Kidney epithelial cell (primary cell): Measurements from ENCODE around the gene NT5DC1. TPM values are rescaled to one million over a fixed set of nuclear protein-coding genes. Genes with fewer than 3 reads are reported as not detected.

Source experiments
- DNase-seq: peaks from one replicate; pipeline ENCODE4 v3.0.0-alpha.2; 2010; ENCODE audit warnings: low read depth
- H3K27me3 ChIP-seq: 2 replicates; pipeline ENCODE4 v1.6.0; 2011; ENCODE audit warnings: low read length; ENCODE audit not compliant: control insufficient read depth, insufficient read depth
- H3K36me3 ChIP-seq: 2 replicates; pipeline ENCODE4 v1.5.1; 2011; ENCODE audit warnings: low read length; ENCODE audit not compliant: control insufficient read depth, insufficient read depth
- H3K4me3 ChIP-seq: 2 replicates; pipeline ENCODE4 v1.5.1; 2011; ENCODE audit warnings: low read depth, mild to moderate bottlenecking, control low read depth, low read length
- total RNA-seq: library from RNA; depleted of rRNA; stranded (reverse); fragments of >200 nt; gene quantifications from 2 replicates; pipeline ENCODE4 v1.2.3, GENCODE V29; 2015
- TF ChIP-seq, protein P1 (sequence below): IDR thresholded peaks from 2 replicates; pipeline ENCODE4 v1.5.1; 2011; ENCODE audit warnings: mild to moderate bottlenecking, moderate library complexity, low read length, control low read depth, inconsistent platforms; ENCODE audit not compliant: insufficient read depth, poor library complexity, severe bottlenecking

The NT5DC1 gene
- total RNA-seq, 1 donor from 2014 or later, result 19.3 TPM

DNA sequence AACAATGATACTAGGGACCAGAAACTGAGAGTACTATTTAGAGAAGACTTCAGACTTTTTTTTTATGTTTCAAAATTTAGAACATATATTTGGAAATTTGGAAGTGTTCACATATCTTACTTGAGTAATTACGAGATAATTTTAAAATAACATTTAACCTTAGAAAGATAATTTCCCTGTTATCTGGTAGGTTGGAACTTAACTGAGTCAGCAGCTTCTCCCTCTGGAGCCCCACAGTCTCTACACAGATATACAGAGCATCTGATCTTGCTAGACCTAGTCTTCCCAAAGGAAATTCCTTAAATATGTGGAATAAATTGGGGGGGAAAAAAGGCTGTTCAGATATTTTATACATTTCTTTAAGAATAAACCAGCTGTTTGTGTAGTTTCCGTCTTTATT lies 104.6 kb downstream of the NT5DC1 start:
- no peaks in the 10 kb centered on the region for H3K36me3 ChIP-seq
- H3K27me3 ChIP-seq, result no peaks in the 10 kb centered on the region
- TF ChIP-seq, protein P1, sequence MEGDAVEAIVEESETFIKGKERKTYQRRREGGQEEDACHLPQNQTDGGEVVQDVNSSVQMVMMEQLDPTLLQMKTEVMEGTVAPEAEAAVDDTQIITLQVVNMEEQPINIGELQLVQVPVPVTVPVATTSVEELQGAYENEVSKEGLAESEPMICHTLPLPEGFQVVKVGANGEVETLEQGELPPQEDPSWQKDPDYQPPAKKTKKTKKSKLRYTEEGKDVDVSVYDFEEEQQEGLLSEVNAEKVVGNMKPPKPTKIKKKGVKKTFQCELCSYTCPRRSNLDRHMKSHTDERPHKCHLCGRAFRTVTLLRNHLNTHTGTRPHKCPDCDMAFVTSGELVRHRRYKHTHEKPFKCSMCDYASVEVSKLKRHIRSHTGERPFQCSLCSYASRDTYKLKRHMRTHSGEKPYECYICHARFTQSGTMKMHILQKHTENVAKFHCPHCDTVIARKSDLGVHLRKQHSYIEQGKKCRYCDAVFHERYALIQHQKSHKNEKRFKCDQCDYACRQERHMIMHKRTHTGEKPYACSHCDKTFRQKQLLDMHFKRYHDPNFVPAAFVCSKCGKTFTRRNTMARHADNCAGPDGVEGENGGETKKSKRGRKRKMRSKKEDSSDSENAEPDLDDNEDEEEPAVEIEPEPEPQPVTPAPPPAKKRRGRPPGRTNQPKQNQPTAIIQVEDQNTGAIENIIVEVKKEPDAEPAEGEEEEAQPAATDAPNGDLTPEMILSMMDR, result no peak
- no peak overlapping the region for H3K4me3 ChIP-seq
- no peak for DNase-seq

DNA sequence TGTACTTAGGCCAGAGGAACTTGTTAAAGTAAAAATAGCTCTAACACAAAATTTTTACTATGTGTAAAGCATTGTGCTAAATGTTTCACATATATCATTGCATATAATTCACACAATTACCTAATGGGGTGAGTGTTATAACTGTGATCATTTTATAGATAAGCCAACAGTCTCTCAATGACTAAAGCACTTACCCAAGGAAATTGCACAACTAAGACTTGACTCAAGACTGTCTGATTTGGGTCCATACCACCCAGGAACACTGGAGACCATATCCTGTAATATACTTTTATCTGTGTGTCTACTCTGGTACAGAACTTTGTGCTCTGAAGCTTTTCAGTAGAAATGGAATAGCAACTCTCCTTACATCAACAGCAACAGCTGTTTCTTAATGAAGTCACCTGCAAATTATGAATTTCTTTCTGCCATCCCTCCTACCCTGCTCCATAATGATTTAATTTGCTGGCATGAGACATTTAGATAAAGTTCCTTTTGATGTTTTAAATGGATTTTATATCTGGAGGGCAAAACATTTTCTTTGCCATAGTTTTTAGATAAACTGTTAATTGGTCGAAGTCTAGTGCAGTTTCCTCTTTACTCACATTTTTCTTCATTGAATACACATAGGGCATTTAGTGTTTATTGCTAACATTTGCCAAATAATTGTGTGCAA lies 105.7 kb downstream of the NT5DC1 start:
- no peaks in the 10 kb centered on the region for H3K27me3 ChIP-seq
- DNase-seq, result no peak
- TF ChIP-seq, protein P1, result no peak
- no peak overlapping the region for H3K4me3 ChIP-seq
- no peaks in the 10 kb centered on the region for H3K36me3 ChIP-seq

DNA sequence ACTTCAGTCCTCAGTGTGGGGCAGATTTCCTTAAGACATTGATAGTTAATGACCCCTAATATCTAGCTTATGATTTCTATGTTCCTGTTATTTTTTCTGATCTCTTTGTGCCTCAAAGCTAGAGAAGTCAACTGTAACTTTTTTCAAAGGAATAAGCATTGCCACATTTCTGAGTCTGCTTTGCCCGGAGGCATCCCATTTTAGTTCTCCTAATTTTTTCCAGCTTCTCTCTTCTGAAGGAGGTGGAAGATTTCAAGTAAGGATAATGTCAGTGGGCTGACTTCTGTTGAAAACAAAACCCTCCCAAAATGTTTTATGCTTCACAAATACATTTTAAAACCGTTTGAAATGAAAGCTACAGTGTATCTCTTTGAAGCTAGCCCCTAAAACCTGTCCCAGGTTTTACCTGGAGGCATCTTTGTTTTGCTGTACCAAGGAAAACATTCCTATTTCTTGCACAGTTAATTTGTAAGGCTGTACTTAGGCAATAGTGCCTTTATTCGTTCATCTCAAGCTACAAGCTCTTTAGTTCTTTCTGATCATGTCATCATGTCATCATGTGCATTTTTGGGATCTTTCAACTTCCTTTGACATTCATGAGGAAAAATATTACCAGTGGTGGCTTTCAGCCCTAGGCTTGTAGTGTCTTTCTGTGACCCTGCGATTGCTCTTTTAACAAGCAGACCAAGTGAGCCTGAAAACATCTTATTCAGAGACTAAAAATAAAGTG lies 107.6 kb downstream of the NT5DC1 start:
- Histone ChIP-seq H3K4me3 (no peak overlapping the region), H3K27me3 (no peaks in the 10 kb centered on the region), H3K36me3 (no peaks in the 10 kb centered on the region)
- no peak for DNase-seq
- TF ChIP-seq, protein P1, result no peak

DNA sequence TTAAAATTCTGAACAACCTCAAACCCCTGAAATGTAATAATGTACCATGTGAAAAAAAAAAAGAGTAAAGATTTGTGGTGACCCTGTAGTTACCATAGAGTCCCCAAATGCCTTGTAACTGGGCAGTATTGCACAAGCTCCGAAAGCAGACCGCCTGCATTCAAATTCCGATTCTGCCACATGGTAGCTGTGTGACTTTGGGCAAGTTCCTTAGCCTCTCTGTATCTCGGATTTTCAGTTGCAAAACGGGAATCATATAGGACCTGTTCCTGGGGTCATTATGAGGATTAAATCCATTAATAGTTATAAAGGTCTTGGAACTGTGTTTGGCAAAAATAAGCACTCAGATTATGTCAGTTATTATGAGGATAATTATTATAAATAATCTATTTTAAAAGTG lies 109.7 kb downstream of the NT5DC1 start:
- H3K36me3 ChIP-seq, result no peaks in the 10 kb centered on the region
- DNase-seq, result no peak
- TF ChIP-seq, protein P1, result no peak
- no peaks in the 10 kb centered on the region for H3K27me3 ChIP-seq
- no peak overlapping the region for H3K4me3 ChIP-seq

DNA sequence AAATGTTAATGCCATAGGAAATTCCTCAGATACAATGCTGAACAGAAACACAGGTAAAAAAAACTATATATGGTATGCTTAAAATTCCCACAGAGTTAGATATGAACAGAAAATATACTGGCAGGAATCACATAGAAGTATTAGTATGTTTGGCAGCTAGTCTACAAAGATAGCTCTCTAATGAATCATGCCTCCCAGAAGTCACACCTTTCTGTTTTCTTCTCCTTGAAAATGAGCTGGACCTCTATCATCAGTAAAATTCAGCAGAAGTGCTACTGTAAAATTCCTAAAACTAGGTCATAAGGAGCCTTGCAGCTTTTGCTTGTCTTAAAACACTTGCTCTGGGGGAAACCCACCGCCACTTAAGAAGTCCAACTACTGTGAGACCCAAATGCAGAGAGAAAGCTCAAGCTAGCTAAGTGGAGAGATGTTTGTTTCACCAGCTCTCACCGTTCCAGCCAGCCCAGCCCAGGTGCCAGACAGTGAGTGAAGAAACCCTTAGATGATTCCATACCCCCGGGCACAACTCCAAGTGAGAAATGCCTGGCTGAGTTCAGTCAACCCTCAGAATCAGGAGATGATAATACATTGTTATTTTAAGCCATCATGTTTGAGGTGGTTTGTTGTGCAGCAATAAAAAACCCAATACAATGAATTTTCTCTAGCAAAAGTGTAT lies 110.2 kb downstream of the NT5DC1 start:
- Histone ChIP-seq H3K4me3 (no peak overlapping the region), H3K27me3 (no peaks in the 10 kb centered on the region), H3K36me3 (no peaks in the 10 kb centered on the region)
- peak; percentile 45 for DNase-seq
- TF ChIP-seq, protein P1, result no peak
